ENCODE measurements around the gene AGO4. TPM values are rescaled to one million over a fixed set of nuclear protein-coding genes. Genes with fewer than 3 reads are reported as not detected.

AGO4 gene
- total and polyA plus RNA-seq, 2 of the 8 experiments (the other 6 are each of a cell fraction or from before 2014, with no cell fraction given), result 5.5 to 7.7 TPM

- no peak overlapping the region for H2BK15ac ChIP-seq (ENCODE audit: low read length)
- H3K27me3 ChIP-seq (replicated peaks in 1 of 4; ENCODE audit: control insufficient read depth in 3 of 4, extremely low read depth in 1 of 4, insufficient read depth in 3 of 4, low read length in 3 of 4), result no peaks in the 10 kb centered on the region
- no peak overlapping the region for H2AFZ ChIP-seq (ENCODE audit: low read length)
- no peak overlapping the region for H2BK20ac ChIP-seq (ENCODE audit: low read length)
- no peaks in the 10 kb centered on the region for H3K36me3 ChIP-seq (ENCODE audit: control insufficient read depth in 2 of 4, insufficient read depth in 4 of 4, low read length in 3 of 4)
- H2BK12ac ChIP-seq (ENCODE audit: low read depth, low read length), result no peak overlapping the region
- H2AK5ac ChIP-seq (ENCODE audit: low read depth, low read length), result no peak overlapping the region
- WGBS, 2 experiments (ENCODE audit: extremely low coverage in 1 of 2, insufficient coverage in 1 of 2, insufficient read length in 1 of 2, insufficient replicate concordance in 2 of 2, low coverage in 1 of 2, low lambda C conversion rate in 2 of 2, missing lambda C conversion rate in 1 of 2), result 4% methylated on average over 30 of the region's 49 CpGs; no CpG with 5 or more reads in 1 of the 2 experiments
- H3K23ac ChIP-seq (ENCODE audit: insufficient read length), result no peak overlapping the region
- 0 out of 2 replicates have a peak overlapping the region, but pooled peaks have one; percentile 36 for H4K8ac ChIP-seq (ENCODE audit: extremely low read depth, insufficient read depth, low read length)
- peaks cover 0 to 3% (median 0%) of the 10 kb centered on the region in 4 experiments; a peak in 1 of 7 replicates for H3K4me1 ChIP-seq (replicated peaks in 1 of 4; ENCODE audit: control insufficient read depth in 3 of 4, insufficient read depth in 4 of 4, low read length in 3 of 4)
- POLR2A ChIA-PET (ENCODE audit: partially characterized antibody), result interaction anchor here (1.3 to 1.4 kb wide), 2 partner anchors 76 to 123 kb away, joined by 3 to 5 read pairs; partner anchors contain the start of gene AGO3
- H4K5ac ChIP-seq (ENCODE audit: insufficient read length, low read depth, low read length), result no peak overlapping the region
- H3K4me2 ChIP-seq (ENCODE audit: insufficient read depth in 1 of 2, low read depth in 2 of 2, low read length in 2 of 2), result peak overlapping the region; percentile 67 to 86
- peaks cover 11% of the 10 kb centered on the region for H3K23me2 ChIP-seq (ENCODE audit: low read depth, low read length)
- peak overlapping the region; percentile 68 to 92 (median 71) for H3K4me3 ChIP-seq (ENCODE audit: extremely low read depth in 1 of 4, insufficient read depth in 2 of 4, low read depth in 3 of 4, low read length in 4 of 4)
- no peaks in the 10 kb centered on the region for H3K9me3 ChIP-seq (ENCODE audit: insufficient read depth in 2 of 2, low read depth in 1 of 2, low read length in 1 of 2)
- H3K79me2 ChIP-seq (ENCODE audit: control insufficient read depth in 1 of 2, insufficient read depth in 2 of 2, low read length in 2 of 2), result peaks cover 0 to 2% of the 10 kb centered on the region in 2 experiments; a peak in 1 of 4 replicates
- no peak overlapping the region for H3K4ac ChIP-seq (replicated peaks; ENCODE audit: insufficient read length, low read depth, low read length)
- H4K20me1 ChIP-seq (replicated peaks in 1 of 2; ENCODE audit: control insufficient read depth in 1 of 2, insufficient read depth in 2 of 2, low read length in 2 of 2), result no peaks in the 10 kb centered on the region
- H3K9ac ChIP-seq (replicated peaks in 1 of 4; ENCODE audit: extremely low read depth in 1 of 4, low read depth in 3 of 4, low read length in 3 of 4), result peak overlapping the region in 3 of 4 experiments; percentile 41 to 88 (median 73); a peak in 5 of 7 replicates
- no peak overlapping the region for H3K27ac ChIP-seq (ENCODE audit: low read depth, low read length)
- no peak overlapping the region for H2BK120ac ChIP-seq (replicated peaks; ENCODE audit: low read depth, low read length)
- no peak overlapping the region; the same call in 1 of the 2 replicates for H3K18ac ChIP-seq (ENCODE audit: extremely low read depth, low read length)
- no peak overlapping the region for H2BK5ac ChIP-seq (ENCODE audit: low read depth, low read length)
- no peaks in the 10 kb centered on the region for H3K79me1 ChIP-seq (ENCODE audit: low read depth, low read length)
- 0 out of 2 replicates have a peak, but pooled peaks have one; percentile 20 for TF ChIP-seq GABPA (IDR thresholded peaks at IDR 0.05; ENCODE audit: borderline replicate concordance, insufficient read depth, low read length)
- no peak for TF ChIP-seq CHD2 (IDR thresholded peaks at IDR 0.05; ENCODE audit: low read length)
- TF ChIP-seq SIN3A (conservative IDR thresholded peaks at IDR 0.05 in 1 of 2, IDR thresholded peaks at IDR 0.05 in 1 of 2; ENCODE audit: low read depth in 1 of 2, low read length in 2 of 2), result peak in 1 of 2 experiments; percentile 50; a peak in 1 of 4 replicates
- TF ChIP-seq SIX5 (IDR thresholded peaks at IDR 0.05; ENCODE audit: low read depth, low read length), result no peak
- no peak for TF ChIP-seq POLR2A (IDR thresholded peaks at IDR 0.05; ENCODE audit: control extremely low read depth in 1 of 2, low read depth in 2 of 2, low read length in 2 of 2)
- TF ChIP-seq JUND (IDR thresholded peaks at IDR 0.05; ENCODE audit: low read length), result no peak
- 0 out of 2 replicates have a peak, but pooled peaks have one; percentile 10 for TF ChIP-seq PHF8 (conservative IDR thresholded peaks at IDR 0.05; ENCODE audit: low read depth, low read length)
- TF ChIP-seq BACH1 (IDR thresholded peaks at IDR 0.05; ENCODE audit: low read length), result no peak
- no peak for TF ChIP-seq POLR2AphosphoS5 (IDR thresholded peaks at IDR 0.05; ENCODE audit: low read depth, low read length)
- TF ChIP-seq BCL11A (IDR thresholded peaks at IDR 0.05; ENCODE audit: low read depth in 2 of 2, low read length in 2 of 2), result no peak
- TF ChIP-seq TAF1 (IDR thresholded peaks at IDR 0.05; ENCODE audit: low read depth, low read length), result no peak
- no peak for TF ChIP-seq RFX5 (IDR thresholded peaks at IDR 0.05; ENCODE audit: borderline replicate concordance, low read depth, low read length)
- no peak overlapping the region for H3K14ac ChIP-seq (ENCODE audit: insufficient read length)
- no peak overlapping the region for H4K91ac ChIP-seq (replicated peaks; ENCODE audit: insufficient read length, low read length)
- peak in 1 of 2 experiments; percentile 74 for DNase-seq (ENCODE audit: low read depth in 1 of 2, low spot score in 2 of 2)
- peak overlapping the region; percentile 27 for H3K56ac ChIP-seq (replicated peaks; ENCODE audit: insufficient read length, low read depth, low read length)
- no peak for FAIRE-seq
- CTCF ChIA-PET (ENCODE audit: partially characterized antibody), result interaction anchor here (1.1 kb wide), 1 partner anchor 54 kb away, joined by 3 read pairs; no protein-coding TSS in a partner anchor
These were observed 766 bp downstream of the AGO4 start for GRCh38 chr1:35808450-35809113.

Data from H1 (cell line).